ENCODE measurements around the gene LEMD1.
"Not testable (repeated sequence)": the region's sequence is repeated elsewhere in the genome, so short reads cannot be mapped to it uniquely, and the experiment has no call there.

LEMD1 gene

GRCh38 chr1:205445646-205445935, 23.7 kb upstream of the LEMD1 start:
- DNase-seq: no peak

GRCh38 chr1:205444931-205445645, 23.2 kb upstream of the LEMD1 start:
- DNase-seq: no peak

- DNase-seq: no peak
These were observed 22.6 kb upstream of the LEMD1 start for GRCh38 chr1:205444300-205444930.

- no peak for DNase-seq
These were observed 21.9 kb upstream of the LEMD1 start for GRCh38 chr1:205443585-205444299.

- no peak for DNase-seq
These were observed 20.3 kb upstream of the LEMD1 start for GRCh38 chr1:205442051-205442725.

- no peak for DNase-seq
These were observed 19.8 kb upstream of the LEMD1 start for GRCh38 chr1:205441716-205442050.

- no peak for DNase-seq
These were observed 19.4 kb upstream of the LEMD1 start for GRCh38 chr1:205441318-205441633.

GRCh38 chr1:205440476-205441317, 18.8 kb upstream of the LEMD1 start:
- peak; percentile 73 for DNase-seq

GRCh38 chr1:205440121-205440475, 18.2 kb upstream of the LEMD1 start:
- DNase-seq: no peak

GRCh38 chr1:205438213-205439158, 16.6 kb upstream of the LEMD1 start:
- no peak for DNase-seq

GRCh38 chr1:205437570-205437969, 15.7 kb upstream of the LEMD1 start:
- DNase-seq: no peak

- no peak for DNase-seq
These were observed 15.0 kb upstream of the LEMD1 start for GRCh38 chr1:205436776-205437410.

GRCh38 chr1:205435578-205436573, 14.0 kb upstream of the LEMD1 start:
- no peak for DNase-seq

GRCh38 chr1:205434738-205435137, 12.9 kb upstream of the LEMD1 start:
- no peak for DNase-seq

GRCh38 chr1:205432692-205433091, 10.8 kb upstream of the LEMD1 start:
- not testable (repeated sequence) for DNase-seq

- no peak for DNase-seq
These were observed 10.3 kb upstream of the LEMD1 start for GRCh38 chr1:205432116-205432515.

GRCh38 chr1:205430696-205431305, 8.9 kb upstream of the LEMD1 start:
- peak; percentile 59 for DNase-seq

GRCh38 chr1:205429762-205430695, 8.2 kb upstream of the LEMD1 start:
- DNase-seq: no peak

All from CD4-positive, alpha-beta T cell treated with Interleukin-17A for 1 hour (primary cell).